Measurements from ENCODE around the gene GALNT16. TPM values are rescaled to one million over a fixed set of nuclear protein-coding genes. Genes with fewer than 3 reads are reported as not detected.

Gene GALNT16
- total RNA-seq (2022; extraction: Qiagen RNA extraction) = 2.1 to 3.6 TPM (median 3.3 TPM) in 5 replicates

DNA sequence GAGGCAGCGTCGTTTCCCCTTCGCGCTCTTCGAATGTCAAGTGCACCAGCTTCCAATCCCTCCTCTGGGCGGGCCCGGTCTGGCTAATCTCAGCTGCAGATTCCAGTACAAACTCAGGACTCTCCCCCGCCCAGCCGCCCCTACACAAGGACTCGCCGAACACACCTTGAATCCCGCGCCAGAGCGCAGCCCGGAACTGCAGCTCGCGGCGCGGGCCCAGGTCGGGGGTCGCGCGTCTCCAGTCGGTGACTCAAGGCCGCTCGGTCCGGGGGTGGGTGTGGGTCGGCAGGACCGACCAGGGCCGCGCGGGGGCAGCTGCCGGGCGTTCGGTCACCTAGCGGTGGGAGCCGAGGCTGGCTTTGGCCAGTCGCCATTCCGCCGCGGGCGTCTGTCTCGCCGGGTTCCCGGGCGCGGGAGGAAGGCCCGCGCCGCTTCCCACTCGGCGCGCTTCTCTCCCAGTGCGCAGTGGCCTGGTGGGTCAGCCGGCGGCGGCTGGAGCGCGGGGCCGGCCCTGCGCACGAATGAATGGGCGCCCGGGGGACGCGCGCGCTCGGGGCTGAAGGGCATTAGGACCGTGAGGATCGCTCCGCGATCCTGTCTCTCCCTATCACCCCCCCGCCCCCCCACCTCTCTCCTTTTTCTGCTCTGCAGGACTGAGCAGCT lies at the start of gene GALNT16:
Gene GALNT16 (plus strand): TSS at position 632 of the 663 bp plus-strand sequence. CDS start 133 bp downstream, outside the sequence.

DNA sequence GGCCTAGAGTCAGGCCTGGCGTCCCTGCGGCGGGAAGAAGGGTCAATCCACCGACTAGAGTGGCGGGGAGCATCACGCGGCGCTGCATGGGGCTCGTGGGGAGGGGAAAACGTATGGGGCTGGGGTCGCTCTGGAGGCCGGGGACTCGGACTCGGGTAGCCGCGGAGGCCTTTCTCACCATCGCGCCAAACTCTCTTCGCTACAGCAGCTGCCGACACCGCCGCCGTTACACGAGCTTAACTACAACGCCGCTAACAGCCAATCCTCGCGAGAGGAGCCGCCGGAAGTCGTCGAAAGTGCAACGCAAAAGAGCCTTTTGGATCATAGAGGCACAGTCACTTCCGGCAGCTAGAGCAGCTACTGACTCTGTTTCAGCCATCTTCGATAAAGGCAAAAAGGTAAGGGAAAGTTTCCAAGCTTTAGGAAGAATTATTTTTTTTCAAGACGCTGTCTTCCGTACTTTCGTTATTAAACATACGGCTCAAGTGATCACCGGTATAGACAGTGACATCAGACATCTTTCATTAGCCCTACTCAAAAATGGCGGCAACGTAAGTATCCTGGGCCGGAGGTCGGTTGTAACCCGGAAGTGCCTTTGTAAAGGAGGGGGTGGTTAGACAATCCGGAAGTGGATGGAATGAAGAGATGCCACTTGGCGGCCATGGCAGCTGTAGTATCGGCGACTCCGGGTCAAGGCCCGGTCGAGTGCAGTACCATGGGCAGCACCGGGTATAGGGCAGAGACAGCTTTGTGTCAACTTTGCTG lies 138.3 kb downstream of the GALNT16 start, which contains the start of the genes ERH and SLC39A9:
Gene ERH (minus strand): TSS at position 247 of the 765 bp plus-strand sequence. CDS start 66 bp downstream, at position 181.
Gene SLC39A9 (plus strand): TSS at position 640 of the 765 bp plus-strand sequence. CDS start 678 bp downstream, outside the sequence.

Other genes with a start within 250 kb of the GALNT16 start
- 15.0 to 22.3 TPM (median 18.4 TPM) in 5 replicates for gene DCAF5, start 107.0 kb upstream of the GALNT16 start, total RNA-seq (2022; extraction: Qiagen RNA extraction)
- gene EXD2, start 68.7 kb upstream of the GALNT16 start, total RNA-seq (2022; extraction: Qiagen RNA extraction) = 11.6 to 14.3 TPM (median 13.0 TPM) in 5 replicates
- 317 to 360 TPM (median 340 TPM) in 5 replicates for gene ERH, start 138.1 kb downstream of the GALNT16 start, total RNA-seq (2022; extraction: Qiagen RNA extraction)
- gene SLC39A9, start 138.5 kb downstream of the GALNT16 start, total RNA-seq (2022; extraction: Qiagen RNA extraction) = 34.9 to 41.4 TPM (median 39.3 TPM) in 5 replicates
- gene PLEKHD1, start 224.6 kb downstream of the GALNT16 start, total RNA-seq (2022; extraction: Qiagen RNA extraction) = 0.03 to 0.06 TPM (median 0.06 TPM) in 3 of 5 replicates, not detected in the others